Suprapubic skin (tissue), 4 donors: Measurements from ENCODE around the gene MARS1. TPM values are rescaled to one million over a fixed set of nuclear protein-coding genes. Genes with fewer than 3 reads are reported as not detected.

Experiments
- DNase-seq, 2 donors: peaks; one replicate each; pipeline ENCODE4 v3.0.0-alpha.2; 2019; ENCODE audit warnings: low spot score in 2 of 2
- H3K27ac ChIP-seq: fragments of 200-600 bp; sonication (generic); one replicate; pipeline ENCODE4 v1.5.1; 2019
- H3K27me3 ChIP-seq: fragments of 200-600 bp; sonication (generic); one replicate; pipeline ENCODE4 v1.5.1; 2019
- H3K36me3 ChIP-seq: fragments of 200-600 bp; sonication (generic); one replicate; pipeline ENCODE4 v1.5.1; 2019
- H3K4me1 ChIP-seq: fragments of 200-600 bp; sonication (generic); one replicate; pipeline ENCODE4 v1.5.1; 2019
- H3K4me3 ChIP-seq: fragments of 200-600 bp; sonication (generic); one replicate; pipeline ENCODE4 v1.5.1; 2019; ENCODE audit warnings: mild to moderate bottlenecking
- H3K9me3 ChIP-seq: fragments of 200-600 bp; sonication (generic); one replicate; pipeline ENCODE4 v1.5.1; 2019
- EP300 ChIP-seq: sonication (generic); formaldehyde crosslinking; IDR thresholded peaks from one replicate; pipeline ENCODE4 v1.6.1; 2017; ENCODE audit warnings: antibody characterized with exemption
- POLR2A ChIP-seq, 2 donors: fragments of 450-650 bp; IDR thresholded peaks; one replicate each; pipeline ENCODE4 v1.6.1; 2017; ENCODE audit warnings: antibody characterized with exemption in 2 of 2, mild to moderate bottlenecking in 2 of 2, moderate library complexity in 2 of 2
- POLR2AphosphoS5 ChIP-seq, 3 donors: sonication (generic); formaldehyde crosslinking; IDR thresholded peaks; one replicate each; pipeline ENCODE4 v1.6.1; 2017; ENCODE audit warnings: antibody characterized with exemption in 3 of 3
- WGBS: methylation state at CpG from one replicate; pipeline ENCODE4 v1.1.5; 2018; 5-methylcytosine and 5-hydroxymethylcytosine counted together
- total RNA-seq, 4 donors: library from RNA; depleted of rRNA; stranded (reverse); fragments of >200 nt; gene quantifications; one replicate each; pipeline ENCODE4 v1.1.0, GENCODE V29; 2016
- TF ChIP-seq, protein P1 (sequence below), 2 donors: fragments of 200-600 bp in 1 of 2; fragments of 450-650 bp in 1 of 2; sonication (generic) in 1 of 2; IDR thresholded peaks; one replicate each; pipeline ENCODE4 v1.5.1; 2016 to 2019; ENCODE audit warnings: antibody characterized with exemption in 2 of 2, mild to moderate bottlenecking in 1 of 2, moderate library complexity in 1 of 2

MARS1 gene
- total RNA-seq, 4 donors from 2014 or later = 55.7 to 203 (median 79.7) TPM

DNA sequence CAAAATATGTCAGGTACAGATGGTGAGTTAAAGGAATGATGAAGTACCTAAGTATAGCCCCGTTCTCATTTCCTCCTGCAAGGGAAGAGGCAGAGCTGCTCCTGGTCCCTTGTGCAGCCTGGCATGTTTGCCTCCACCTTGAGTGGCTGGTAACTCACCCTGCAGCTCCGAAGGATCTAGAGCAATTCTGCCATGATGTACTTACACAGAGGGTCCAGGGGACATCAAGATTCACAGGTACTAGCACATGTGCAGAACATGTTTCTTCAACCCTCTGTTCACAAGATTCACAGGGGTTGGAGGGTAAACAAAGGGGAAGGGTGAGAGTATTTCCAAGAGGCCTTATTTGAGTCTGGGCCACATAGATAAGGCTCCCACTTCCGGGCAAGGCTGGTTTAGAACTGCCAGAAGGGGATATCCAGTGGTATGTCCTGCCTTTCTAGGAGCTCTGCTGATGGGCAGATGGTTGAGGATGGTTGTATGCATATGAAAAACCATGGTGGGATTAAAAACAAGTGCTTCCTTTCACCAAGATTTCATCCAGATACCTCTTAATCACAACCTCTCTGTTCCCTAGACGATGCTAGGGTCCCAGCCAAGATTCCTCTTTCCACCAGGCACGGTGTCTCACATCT lies 51.4 kb downstream of the MARS1 start:
- H3K4me1 ChIP-seq = no peaks in the 10 kb centered on the region
- TF ChIP-seq POLR2AphosphoS5 (IDR thresholded peaks at IDR 0.05) (no peak), EP300 (no peak), POLR2A (IDR thresholded peaks at IDR 0.05) (no peak)
- TF ChIP-seq, protein P1, sequence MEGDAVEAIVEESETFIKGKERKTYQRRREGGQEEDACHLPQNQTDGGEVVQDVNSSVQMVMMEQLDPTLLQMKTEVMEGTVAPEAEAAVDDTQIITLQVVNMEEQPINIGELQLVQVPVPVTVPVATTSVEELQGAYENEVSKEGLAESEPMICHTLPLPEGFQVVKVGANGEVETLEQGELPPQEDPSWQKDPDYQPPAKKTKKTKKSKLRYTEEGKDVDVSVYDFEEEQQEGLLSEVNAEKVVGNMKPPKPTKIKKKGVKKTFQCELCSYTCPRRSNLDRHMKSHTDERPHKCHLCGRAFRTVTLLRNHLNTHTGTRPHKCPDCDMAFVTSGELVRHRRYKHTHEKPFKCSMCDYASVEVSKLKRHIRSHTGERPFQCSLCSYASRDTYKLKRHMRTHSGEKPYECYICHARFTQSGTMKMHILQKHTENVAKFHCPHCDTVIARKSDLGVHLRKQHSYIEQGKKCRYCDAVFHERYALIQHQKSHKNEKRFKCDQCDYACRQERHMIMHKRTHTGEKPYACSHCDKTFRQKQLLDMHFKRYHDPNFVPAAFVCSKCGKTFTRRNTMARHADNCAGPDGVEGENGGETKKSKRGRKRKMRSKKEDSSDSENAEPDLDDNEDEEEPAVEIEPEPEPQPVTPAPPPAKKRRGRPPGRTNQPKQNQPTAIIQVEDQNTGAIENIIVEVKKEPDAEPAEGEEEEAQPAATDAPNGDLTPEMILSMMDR (IDR thresholded peaks at IDR 0.05) = no peak
- 86% methylated on average over 5 of the region's 5 CpGs for WGBS
- H3K27me3 ChIP-seq = no peaks in the 10 kb centered on the region
- peaks cover 70% of the 10 kb centered on the region for H3K36me3 ChIP-seq
- H3K4me3 ChIP-seq = no peak overlapping the region
- H3K27ac ChIP-seq = no peak overlapping the region
- peak in 1 of 2 donors; percentile 23 for DNase-seq
- no peaks in the 10 kb centered on the region for H3K9me3 ChIP-seq

DNA sequence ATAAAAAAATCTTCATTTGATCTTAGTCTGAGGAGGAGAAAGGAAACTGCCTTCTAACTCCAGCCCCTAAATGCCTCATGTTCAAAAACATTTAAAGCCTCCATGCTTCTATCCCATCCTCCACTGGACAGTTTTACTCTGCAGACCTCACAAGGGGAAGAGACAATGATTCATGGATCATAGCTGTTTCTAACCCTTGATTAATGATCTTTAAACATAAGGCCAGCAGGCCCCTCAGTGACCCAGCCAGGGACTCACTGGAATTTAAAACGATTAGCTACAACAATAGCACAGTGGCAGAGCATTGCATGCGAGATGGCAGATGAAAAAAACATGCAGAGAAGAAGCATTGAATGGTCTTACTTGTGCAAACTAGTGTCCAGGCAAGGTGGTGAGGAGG lies 53.1 kb downstream of the MARS1 start:
- DNase-seq = peak in 1 of 2 donors; percentile 8
- Histone ChIP-seq H3K27me3 (no peaks in the 10 kb centered on the region), H3K4me3 (no peak overlapping the region), H3K27ac (no peak overlapping the region), H3K9me3 (no peaks in the 10 kb centered on the region), H3K36me3 (peaks cover 54% of the 10 kb centered on the region), H3K4me1 (peaks cover 13% of the 10 kb centered on the region)
- WGBS = 53% methylated on average over 2 of the region's 2 CpGs
- TF ChIP-seq POLR2AphosphoS5 (IDR thresholded peaks at IDR 0.05) = no peak
- no peak for TF ChIP-seq EP300
- TF ChIP-seq POLR2A (IDR thresholded peaks at IDR 0.05) = no peak
- TF ChIP-seq, protein P1 (IDR thresholded peaks at IDR 0.05) = no peak

DNA sequence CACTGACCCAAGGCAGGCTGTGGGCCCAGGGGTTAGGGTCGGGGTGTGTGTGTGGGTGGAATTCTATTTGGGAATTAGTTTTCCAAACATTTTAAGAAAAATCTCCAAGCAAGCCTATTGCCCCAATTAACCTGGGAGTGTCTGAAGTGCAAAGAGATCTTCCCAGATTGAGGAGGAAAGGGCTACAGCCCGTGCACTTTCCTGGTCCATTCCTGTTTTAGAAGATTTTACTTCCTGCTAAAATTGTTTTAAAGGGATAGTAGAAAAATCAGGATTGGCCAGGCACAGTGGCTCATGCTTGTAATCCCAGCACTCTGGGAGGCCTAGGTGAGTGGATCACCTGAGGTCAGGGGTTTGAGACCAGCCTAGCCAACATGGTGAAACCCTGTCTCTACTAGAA lies 53.8 kb downstream of the MARS1 start:
- Histone ChIP-seq H3K27me3 (no peaks in the 10 kb centered on the region), H3K36me3 (peaks cover 48% of the 10 kb centered on the region), H3K9me3 (no peaks in the 10 kb centered on the region), H3K4me3 (no peak overlapping the region), H3K27ac (no peak overlapping the region), H3K4me1 (peaks cover 20% of the 10 kb centered on the region)
- TF ChIP-seq, protein P1 (IDR thresholded peaks at IDR 0.05) = no peak
- TF ChIP-seq POLR2A (IDR thresholded peaks at IDR 0.05) = no peak
- TF ChIP-seq POLR2AphosphoS5 (IDR thresholded peaks at IDR 0.05) = no peak
- no peak for TF ChIP-seq EP300
- 80% methylated on average over 2 of the region's 2 CpGs for WGBS
- DNase-seq = peak in 1 of 2 donors; percentile 21

DNA sequence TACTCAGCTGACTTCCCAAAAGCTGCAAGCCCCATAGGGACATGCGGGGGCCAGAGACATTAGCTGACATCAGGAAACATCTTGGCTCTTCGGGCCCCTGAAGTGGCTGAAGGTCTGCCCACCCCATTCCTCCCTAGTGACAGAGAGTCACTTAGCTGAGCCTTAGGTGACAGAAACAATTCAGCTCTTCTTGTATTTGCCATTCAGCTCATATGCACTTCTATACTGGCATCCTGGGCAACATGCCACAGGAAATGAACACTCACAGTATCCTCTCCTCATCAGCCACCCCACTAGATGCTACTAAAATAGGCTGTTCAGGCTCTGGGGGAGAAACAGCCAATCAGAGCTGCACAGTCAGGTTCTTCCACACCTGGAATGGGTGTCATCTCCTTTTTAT lies 55.7 kb downstream of the MARS1 start:
- H3K27me3 ChIP-seq = peaks cover 8% of the 10 kb centered on the region
- peaks cover 25% of the 10 kb centered on the region for H3K4me1 ChIP-seq
- no peaks in the 10 kb centered on the region for H3K9me3 ChIP-seq
- no peak for DNase-seq
- H3K27ac ChIP-seq = no peak overlapping the region
- H3K4me3 ChIP-seq = no peak overlapping the region
- TF ChIP-seq EP300 (no peak), POLR2AphosphoS5 (IDR thresholded peaks at IDR 0.05) (no peak), POLR2A (IDR thresholded peaks at IDR 0.05) (no peak)
- TF ChIP-seq, protein P1 (IDR thresholded peaks at IDR 0.05) = no peak
- WGBS = 91% methylated on average over 2 of the region's 2 CpGs
- peaks cover 34% of the 10 kb centered on the region for H3K36me3 ChIP-seq

DNA sequence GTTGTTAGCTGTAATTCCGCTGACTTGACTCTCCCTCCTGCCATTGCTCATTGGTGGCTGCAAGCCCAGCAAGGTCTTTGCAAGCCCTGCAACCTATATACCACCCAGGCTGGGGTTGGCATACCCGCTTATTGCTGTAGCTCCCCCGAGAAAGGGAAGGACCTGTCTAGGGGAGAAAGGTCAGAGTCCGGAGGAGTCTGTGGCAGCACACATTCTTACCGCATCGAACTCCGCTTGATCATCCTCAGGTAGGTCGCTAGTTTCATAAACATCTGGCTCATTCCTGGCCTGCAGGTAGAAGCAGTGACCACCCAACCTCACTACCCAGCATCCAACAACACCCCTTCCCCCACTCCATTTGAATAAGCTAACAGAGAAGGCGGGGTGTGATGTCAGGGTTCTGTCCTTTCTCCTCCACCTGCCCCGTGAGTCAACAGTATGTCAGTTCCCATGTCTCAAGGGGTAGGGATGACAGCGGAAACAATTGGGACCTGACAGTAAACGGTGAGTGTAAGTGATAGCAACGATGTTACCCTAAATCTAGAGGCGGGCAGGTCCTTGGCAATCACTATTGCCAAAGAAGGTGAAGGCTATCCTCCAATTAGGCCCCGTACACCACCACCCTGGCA lies 58.1 kb downstream of the MARS1 start:
- peak in 1 of 2 donors; percentile 58 for DNase-seq
- Histone ChIP-seq H3K4me3 (peak overlapping the region; percentile 97), H3K27me3 (peaks cover 31% of the 10 kb centered on the region), H3K9me3 (no peaks in the 10 kb centered on the region), H3K27ac (peak overlapping the region; percentile 88), H3K4me1 (peaks cover 32% of the 10 kb centered on the region), H3K36me3 (peaks cover 16% of the 10 kb centered on the region)
- 63% methylated on average over 14 of the region's 15 CpGs for WGBS
- no peak for TF ChIP-seq POLR2AphosphoS5 (IDR thresholded peaks at IDR 0.05)
- no peak for TF ChIP-seq POLR2A (IDR thresholded peaks at IDR 0.05)
- TF ChIP-seq, protein P1 (IDR thresholded peaks at IDR 0.05) = no peak
- no peak for TF ChIP-seq EP300
